Breast epithelium (tissue), 3 donors: ENCODE data around the gene TCP10L.

Source experiments
- CTCF ChIP-seq, 3 donors: fragments of 450-650 bp; IDR thresholded peaks; one replicate each; pipeline ENCODE4 v1.5.1; 2016 to 2017; ENCODE audit warnings: antibody characterized with exemption in 3 of 3, mild to moderate bottlenecking in 3 of 3, moderate library complexity in 3 of 3
- POLR2A ChIP-seq: fragments of 450-650 bp; IDR thresholded peaks from one replicate; pipeline ENCODE4 v1.6.1; 2016; ENCODE audit warnings: antibody characterized with exemption, mild to moderate bottlenecking, moderate library complexity
- POLR2AphosphoS5 ChIP-seq, 3 donors: sonication (generic); formaldehyde crosslinking; IDR thresholded peaks; one replicate each; pipeline ENCODE4 v1.6.1; 2017; ENCODE audit warnings: antibody characterized with exemption in 3 of 3

GRCh38 chr21:32603131-32603530 is 17.8 kb upstream of the TCP10L start:
- no peak for TF ChIP-seq CTCF (IDR thresholded peaks at IDR 0.05)
- TF ChIP-seq POLR2AphosphoS5 (IDR thresholded peaks at IDR 0.05) = no peak
- no peak for TF ChIP-seq POLR2A
